GM18868 (cell line): ENCODE results near the gene OXSR1.
A peak's percentile ranks its signal among the peaks of the same experiment; 100 is the strongest.
"Not testable (repeated sequence)": the region's sequence is repeated elsewhere in the genome, so short reads cannot be mapped to it uniquely, and the experiment has no call there.

ENCODE experiments used
- ATAC-seq: cut with Tn5 transposase; IDR thresholded peaks from one replicate; pipeline ENCODE4 v1.9.1; 2021; ENCODE audit warnings: mild to moderate bottlenecking, moderate library complexity; ENCODE audit not compliant: unreplicated experiment

The OXSR1 gene

DNA sequence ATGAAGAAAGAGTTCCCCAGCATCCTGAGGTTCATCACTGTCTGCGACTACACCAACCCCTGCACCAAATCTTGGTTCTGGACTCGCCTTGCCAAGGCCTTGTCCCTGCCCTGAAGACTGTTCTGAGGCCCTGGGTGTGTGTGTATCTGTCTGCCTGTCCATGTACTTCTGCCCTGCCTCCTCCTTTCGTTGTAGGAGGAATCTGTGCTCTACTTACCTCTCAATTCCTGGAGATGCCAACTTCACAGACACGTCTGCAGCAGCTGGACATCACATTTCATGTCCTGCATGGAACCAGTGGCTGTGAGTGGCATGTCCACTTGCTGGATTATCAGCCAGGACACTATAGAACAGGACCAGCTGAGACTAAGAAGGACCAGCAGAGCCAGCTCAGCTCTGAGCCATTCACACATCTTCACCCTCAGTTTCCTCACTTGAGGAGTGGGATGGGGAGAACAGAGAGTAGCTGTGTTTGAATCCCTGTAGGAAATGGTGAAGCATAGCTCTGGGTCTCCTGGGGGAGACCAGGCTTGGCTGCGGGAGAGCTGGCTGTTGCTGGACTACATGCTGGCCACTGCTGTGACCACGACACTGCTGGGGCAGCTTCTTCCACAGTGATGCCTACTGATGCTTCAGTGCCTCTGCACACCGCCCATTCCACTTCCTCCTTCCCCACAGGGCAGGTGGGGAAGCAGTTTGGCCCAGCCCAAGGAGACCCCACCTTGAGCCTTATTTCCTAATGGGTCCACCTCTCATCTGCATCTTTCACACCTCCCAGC lies 24.0 kb upstream of the OXSR1 start:
- no peak for ATAC-seq

DNA sequence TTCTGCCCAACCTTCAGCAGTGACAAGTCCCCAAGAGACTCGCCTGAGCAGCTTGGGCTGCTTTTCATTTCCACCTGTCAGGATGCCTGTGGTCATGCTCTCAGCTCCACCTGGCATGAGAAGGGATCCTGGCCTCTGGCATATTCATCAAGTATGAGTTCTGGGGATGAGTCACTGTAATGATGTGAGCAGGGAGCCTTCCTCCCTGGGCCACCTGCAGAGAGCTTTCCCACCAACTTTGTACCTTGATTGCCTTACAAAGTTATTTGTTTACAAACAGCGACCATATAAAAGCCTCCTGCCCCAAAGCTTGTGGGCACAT lies 23.4 kb upstream of the OXSR1 start:
- no peak for ATAC-seq

DNA sequence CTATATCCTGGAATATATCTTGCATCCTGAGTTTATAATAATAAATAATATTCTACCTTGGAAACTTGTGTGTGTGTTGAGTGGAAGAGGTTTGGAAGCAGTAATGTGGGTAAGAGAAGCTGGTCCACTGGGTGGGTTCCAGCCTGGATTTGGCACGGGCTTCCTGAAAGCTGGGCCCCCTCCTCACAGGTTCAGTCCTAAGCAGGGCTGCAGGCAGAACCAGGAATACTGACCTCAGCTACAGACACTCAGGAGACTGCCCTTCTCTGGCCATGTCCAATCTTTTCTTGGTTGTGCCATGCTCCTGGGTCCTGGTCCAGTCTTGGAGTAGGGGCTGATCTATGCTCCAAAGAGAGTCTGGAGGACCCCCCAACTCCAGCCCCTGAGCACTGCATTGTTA lies 22.4 kb upstream of the OXSR1 start:
- no peak for ATAC-seq

DNA sequence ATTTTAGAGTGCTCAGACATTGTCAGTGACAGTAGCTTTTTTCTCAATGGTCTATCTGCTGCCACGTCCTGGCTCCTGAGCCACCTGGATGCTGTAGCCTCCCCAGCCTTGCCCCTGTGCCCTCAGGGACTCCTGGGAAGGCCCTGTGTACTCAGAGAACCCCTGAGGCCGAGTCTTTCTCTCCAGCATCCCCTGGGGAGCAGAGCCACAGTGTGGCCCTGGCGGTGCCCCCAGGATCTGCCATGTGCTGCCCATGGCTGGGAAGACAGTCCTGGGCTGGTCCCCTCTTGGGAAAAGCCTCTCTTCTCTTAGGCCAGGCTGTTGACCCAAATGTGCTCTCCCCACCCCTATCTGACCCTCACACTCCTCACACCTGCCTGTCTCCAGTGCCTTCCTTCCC lies 21.8 kb upstream of the OXSR1 start:
- no peak for ATAC-seq

DNA sequence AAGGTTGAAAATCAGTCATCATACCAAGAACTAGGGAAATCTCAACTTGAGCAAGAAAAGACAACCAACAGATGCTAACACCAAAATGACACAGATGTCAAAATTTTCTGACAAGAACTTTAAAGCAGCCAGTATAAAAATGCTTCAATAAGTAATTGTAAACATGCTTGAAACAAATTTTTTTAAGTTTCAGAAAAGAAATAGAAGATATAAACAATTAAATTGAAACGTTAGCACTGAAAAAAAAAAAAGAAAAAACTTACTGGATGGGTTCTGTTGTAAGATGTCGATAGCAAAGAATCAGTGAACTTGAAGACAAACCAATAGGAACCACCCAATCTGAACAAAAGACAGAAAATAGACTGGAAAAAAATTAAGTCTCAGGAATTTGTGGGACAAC lies 18.8 kb upstream of the OXSR1 start:
- no peak for ATAC-seq

DNA sequence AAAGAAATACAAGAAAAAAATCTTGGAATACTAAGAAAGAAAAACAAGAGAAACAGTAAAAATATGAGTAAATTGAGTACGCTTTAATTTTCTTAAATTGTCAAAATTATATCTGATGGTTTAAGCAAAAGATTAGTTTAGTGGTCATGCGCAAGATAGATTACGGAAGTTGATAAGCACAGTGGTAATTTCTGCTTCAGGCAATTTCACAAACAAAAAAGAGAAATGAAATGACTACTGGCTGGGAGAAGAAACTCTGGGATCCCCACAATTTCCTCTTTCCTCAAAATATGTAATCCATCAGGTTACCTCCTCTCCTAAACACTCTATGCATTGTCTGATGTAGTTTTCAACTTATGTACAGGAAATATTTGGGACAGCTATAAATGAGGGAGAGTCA lies 17.9 kb upstream of the OXSR1 start:
- ATAC-seq, result no peak

DNA sequence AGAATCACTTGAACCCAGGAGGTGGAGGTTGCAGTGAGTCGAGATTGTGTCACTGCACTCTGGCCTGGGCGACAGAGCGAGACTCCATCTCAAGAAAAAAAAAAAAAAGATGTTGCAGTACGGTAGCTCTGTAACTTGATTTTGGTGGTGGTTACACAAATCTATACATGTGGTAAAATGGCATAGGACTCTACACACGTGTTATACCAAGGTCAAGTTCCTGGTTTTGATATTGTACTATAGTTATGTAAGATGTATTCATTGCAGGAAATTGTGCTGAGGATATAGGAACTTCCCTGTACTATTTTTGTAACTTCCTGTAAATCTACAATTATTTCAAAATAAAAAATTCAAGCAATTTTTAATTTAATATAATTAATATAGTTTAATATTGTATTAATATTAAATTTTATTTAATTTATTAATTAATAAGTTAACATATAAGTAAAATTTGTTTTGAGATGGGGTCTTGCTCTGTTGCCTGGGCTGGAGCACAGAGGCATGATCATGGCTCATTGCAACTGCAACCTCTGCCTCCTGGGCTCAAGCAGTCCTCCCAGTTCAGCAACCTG lies 16.9 kb upstream of the OXSR1 start:
- ATAC-seq, result no peak

DNA sequence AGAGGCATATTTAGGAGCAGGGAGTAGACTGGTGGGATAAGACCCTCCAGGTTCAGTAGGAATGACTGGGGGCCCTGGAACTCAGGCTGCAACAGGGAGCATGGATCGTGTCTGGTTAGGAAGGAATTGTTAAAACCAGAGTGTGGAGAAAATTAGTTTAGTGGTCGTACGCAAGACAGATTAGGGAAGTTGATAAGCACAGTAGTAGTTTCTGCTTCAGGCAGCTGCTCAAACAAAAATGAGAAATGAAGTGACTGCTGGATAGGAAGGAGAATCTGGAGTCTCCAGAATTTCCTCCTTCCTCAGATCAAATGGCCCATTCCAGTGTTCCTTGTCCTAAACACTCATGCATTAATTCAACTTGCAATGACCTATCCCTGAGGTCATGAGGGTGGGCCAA lies 15.6 kb upstream of the OXSR1 start:
- peak; percentile 51 for ATAC-seq

DNA sequence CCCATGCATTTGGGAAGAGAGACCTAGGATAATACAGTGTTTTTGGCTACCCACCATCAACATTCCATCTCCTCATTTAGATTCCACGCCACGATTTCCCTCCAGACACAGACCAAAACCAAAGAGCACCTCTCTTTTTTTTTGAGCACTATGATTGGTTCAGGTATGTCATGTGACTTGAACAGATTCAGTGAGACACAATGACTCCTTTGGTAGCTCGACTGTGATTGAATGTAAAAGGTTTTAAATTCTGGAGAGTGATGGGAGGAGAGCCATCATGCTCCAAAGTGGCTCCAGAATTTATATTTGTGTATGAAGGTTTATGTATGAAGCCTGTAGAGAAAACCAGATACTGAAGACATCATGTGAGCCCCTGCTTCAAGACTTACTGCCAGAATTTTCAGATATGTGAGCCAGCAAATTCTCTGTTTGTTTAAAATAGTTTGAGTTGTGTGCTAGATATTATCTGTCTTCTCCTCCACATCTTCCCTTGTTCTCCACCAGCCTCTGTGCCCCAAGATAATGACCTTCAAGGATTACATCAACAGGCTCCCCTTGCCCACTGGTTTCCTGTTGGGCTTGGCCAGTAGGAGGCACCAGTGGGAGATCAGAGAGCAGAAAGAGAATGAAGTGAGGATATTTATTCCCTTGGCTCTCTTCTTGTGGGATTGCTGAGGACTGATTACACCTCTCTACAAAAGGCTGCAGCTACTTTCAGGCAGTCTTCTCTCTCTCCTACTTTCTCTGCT lies 14.4 kb upstream of the OXSR1 start:
- ATAC-seq, result no peak

DNA sequence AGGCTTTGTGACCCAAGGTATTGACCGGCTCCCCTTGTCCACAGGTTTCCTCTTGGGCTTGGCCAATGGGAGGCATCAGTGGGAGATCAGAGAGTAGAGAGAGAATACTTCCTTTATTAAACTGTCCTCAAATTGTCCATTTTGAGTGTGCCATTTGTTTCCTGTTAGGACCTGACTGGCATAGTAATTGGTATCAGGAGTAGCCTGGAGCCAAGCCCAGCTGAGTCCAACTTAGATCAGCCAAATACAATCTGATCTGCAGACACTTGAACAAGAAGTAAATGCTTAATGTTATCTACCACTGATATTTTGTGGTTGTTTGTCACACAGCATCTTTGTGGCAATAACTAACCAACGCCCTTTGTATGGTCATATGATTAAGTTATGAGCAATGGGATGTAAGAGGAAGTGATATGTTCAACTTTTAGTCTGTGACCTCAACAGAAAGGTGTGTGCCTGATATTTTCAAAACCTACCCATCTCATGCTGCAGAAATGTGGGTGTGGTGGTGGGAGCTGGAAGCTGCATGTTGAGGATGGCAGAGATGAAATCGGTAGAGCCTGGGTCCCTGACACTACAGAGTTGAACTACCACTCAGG lies 13.6 kb upstream of the OXSR1 start:
- ATAC-seq, result no peak

DNA sequence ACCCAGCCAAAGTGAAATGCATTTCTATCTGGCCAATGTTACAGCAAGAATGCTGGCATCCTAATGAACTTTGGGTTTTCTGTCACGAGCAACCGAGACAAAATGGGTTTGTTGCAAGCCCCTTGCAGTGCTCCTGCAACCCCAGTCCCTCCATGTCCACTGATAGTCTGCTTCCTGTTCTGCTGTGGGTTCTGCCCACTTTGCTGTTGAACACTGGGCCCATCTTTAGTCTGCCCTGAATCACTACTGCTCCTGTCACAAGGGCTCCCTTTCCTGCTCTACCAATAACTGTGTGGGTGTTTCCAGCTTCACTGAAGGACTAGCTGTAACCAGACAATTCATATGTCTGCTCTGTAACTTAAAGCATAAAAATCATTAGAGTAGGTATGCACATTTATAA lies 12.7 kb upstream of the OXSR1 start:
- ATAC-seq, result no peak

DNA sequence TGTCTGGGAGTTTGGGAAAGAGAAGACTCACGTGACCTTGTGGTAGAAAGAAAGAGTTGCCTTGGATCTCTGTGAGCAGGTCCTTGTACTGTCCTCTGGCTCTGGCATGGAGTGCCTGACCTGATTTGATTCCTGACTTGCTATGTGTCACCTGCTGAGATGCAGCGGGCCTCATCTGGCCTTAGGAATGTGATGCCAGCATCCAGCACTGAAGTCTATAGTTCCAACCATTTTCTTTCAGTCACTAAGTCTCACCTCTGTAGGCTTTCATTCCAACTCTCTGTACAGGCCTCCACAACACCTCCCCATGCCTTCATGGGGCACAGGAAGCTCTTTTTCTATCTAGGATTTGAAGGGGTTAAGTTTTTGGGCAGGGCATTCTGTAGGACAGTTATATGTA lies 12.1 kb upstream of the OXSR1 start:
- ATAC-seq, result no peak

DNA sequence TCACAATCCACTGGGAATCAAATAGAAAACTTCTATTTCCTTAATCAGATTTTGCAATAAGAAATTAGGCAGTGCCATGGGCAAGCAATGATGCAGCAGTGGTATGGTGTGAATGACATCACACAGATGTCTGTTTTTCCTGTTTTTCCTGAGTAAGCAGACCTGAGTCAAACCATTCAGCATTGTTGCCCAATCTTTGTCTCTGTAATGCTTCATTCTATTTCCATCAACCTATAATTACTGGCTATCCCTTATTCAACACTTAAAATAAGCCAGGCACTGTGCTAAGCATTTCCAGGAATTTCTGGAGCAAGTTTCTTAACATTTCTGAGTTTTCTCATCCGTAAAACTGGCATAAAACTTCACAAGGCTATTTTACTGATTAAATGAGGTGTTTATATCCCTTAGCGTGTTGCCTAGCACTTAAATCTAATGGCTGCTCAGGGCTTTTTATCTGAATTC lies 11.3 kb upstream of the OXSR1 start:
- no peak for ATAC-seq

DNA sequence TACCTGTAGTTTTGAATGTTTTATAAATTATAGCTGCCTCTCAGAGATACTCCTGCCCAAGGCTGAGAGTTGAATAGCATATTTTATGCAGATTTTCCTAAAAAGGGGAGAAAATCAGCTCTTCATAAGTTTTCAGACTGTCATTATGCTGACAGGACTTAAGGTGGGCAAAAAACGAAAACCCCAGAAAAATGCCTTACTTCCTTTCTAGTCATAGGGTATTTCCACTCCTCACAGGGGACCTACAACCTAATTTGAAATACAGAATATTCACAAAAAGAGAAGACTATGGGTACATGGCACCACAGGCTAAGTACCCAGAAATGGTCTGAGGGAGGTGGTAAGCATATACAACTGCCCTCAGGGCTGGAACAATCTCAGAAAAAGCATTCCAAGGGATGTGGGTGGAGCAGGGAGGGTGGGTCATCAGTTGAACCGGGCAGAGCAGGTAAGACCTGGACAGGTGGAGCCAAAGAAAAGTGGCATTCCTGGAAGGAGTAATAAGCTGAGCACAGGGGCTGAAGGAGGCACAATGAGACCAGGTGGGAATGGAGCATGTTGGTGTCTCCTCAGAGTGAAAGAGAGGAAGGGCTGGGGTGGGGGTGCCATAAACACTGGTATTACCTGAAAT lies 10.6 kb upstream of the OXSR1 start:
- peak; percentile 39 for ATAC-seq

DNA sequence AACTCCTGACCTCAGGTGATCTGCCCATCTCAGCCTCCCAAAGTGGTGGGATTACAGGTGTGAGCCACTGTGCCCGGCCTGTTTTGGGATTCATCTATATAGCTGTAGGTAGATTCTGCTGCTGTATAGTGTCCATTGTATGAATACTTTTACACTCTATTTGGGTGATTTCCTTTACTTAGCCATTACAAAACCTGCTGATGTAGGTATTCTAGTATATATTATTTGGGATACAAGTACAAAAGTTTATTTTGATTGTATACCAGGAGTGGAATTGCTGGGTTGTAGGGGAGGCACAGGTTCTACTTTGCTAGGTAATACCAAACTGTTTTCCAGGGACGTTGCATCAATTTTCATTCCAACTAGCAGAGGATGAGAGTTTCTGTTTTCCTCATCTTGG lies 9.5 kb upstream of the OXSR1 start:
- ATAC-seq, result no peak

DNA sequence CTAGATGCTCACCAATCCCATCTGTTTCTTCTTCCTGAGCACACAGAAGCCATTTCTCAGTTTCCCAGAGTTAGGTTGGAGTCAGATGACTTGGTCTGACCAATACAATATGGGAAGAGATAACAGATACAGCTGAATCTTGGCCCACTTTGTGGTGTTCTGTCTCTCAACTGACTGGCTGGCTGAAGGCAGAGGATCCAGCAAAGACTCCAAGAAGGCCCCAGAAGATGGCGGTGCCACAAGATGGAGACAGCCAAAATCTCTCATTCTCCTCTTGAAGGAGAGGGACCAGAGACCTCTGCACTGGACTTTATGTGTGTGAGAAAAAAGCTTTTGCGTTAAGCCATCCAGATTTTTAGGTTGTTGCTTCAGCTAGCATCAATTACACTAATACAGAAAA lies 8.2 kb upstream of the OXSR1 start:
- ATAC-seq, result no peak

DNA sequence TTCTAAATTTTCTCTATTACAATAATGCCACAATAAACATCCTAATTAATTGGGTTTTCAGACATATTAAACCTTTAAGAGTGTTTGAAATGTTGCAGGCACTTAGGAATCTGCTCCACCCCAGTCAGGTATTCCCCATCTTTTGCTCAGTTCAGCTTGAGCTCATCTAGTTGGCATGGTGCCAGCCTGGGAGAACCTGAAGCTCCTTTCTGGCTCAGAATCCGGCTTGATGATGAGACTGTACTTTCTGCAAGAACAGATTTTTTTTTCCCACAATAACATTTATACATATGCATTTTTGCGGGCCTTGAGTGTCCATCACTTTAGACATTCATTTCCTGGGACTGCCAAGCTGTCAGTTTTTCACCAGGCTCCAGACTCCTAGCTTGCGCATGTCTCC lies 7.7 kb upstream of the OXSR1 start:
- no peak for ATAC-seq

DNA sequence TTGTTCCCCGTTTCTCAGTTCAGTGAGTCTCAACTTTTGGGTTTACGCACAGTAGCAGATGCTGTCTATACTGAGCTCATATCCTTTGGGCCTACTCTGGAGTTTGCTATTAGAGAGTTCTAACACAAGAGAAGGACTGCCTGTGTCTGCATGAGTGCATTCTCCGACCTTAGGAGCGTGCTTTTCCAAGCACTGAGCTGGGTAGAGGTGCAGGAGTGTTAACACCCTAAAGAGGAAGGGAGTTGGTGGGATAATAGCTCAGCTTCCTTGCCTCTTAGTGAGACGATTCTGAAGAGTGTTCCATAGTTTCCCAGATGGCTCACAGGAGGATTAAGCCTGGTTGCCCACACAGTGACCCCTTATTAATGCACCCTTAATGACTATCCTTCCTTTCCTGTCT lies 6.9 kb upstream of the OXSR1 start:
- ATAC-seq, result no peak

DNA sequence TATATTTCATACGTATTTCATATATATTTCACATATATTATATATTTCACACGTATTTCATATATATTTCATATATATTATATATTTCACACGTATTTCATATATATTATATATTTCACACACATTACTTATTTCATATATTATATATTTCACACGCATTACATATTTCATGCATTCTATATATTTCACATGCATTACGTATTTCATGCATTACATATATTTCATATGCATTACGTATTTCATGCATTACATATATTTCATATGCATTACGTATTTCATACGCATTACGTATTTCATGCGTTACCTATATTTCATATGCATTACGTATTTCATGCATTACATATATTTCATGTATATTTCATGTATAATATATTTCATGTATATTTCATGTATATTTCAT lies 4.6 kb upstream of the OXSR1 start:
- ATAC-seq, result not testable (repeated sequence)

DNA sequence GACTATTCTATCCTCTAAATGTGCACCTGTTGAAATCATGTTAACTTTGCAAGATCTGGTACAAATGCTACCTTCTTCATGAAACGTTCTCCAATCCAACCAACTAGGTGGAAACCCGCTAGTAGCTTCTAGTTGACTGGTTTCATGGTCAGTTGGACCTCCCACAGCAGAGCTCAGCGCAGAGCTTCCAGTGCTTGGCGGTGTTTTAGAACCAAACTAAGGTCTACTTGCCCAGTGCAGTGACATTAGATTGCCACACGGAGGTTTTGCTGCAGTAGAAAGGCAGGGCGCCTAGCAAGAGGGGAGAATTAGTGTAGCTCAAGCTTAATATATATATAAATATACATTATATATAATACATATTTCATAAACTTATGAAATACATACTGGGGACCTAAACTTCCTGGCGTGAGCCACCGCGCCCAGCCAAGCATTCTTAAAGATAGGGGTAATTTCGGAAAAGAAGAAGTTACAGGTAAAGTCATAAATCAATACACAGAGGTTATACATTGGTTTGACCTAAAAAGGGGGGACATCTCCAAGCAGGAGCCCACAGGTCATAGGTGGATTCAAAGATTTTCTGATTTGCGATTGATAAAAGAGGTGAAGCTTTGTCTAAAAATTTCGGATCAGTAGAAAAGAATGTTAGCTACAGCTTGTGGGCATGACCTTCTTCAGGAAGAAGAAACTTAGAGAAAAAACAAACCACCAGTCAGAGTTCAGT lies 2.1 kb upstream of the OXSR1 start:
- ATAC-seq, result no peak
